ENCODE results near the gene HYAL3. TPM values are rescaled to one million over a fixed set of nuclear protein-coding genes. Genes with fewer than 3 reads are reported as not detected.

The HYAL3 gene
- total RNA-seq, 1 donor from 2014 or later = 2.5 TPM

DNA sequence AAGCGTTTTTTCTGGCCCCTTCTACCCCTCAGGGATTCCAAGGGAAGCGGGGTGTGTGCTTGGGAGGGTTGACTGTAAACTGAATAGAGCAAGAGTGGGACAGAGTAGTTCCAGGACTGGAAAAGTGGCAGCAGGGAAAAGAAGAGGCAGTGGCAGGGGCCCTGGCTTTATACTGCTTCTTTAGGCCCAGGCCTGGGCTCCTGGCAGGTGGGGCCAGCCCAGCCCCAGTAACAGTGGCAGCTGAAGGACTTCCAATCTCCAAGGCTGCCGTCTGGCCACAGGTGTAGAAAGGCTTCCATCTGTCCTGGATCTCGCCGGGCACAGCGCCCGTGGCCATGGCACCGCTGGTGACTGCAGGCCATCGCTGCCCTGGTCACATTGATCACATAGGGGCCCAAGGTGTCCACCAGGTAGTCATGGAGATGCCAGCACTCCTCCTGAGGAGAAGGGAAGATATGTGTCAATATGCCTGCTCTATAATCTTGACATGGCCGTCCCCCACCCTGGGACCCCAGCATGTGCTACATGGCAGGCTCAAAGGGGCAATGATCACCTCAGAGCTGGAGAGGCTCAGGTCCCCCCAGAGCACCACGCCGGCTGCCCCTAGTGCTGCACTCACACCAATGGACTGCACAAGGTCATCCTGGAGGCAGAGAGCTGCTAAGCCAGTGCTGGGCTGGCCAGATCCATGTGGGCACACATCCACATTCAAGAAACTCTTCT lies 6.0 kb downstream of the HYAL3 start:
- CTCF ChIA-PET = interaction anchor here (0.6 to 1.5 kb wide), 2 partner anchors 99 to 624 kb away, joined by 4 to 5 read pairs; no protein-coding TSS in a partner anchor
- peak overlapping the region; percentile 95 for H3K27ac Mint-ChIP-seq
- ATAC-seq (ENCODE audit: low read depth) = no peak

DNA sequence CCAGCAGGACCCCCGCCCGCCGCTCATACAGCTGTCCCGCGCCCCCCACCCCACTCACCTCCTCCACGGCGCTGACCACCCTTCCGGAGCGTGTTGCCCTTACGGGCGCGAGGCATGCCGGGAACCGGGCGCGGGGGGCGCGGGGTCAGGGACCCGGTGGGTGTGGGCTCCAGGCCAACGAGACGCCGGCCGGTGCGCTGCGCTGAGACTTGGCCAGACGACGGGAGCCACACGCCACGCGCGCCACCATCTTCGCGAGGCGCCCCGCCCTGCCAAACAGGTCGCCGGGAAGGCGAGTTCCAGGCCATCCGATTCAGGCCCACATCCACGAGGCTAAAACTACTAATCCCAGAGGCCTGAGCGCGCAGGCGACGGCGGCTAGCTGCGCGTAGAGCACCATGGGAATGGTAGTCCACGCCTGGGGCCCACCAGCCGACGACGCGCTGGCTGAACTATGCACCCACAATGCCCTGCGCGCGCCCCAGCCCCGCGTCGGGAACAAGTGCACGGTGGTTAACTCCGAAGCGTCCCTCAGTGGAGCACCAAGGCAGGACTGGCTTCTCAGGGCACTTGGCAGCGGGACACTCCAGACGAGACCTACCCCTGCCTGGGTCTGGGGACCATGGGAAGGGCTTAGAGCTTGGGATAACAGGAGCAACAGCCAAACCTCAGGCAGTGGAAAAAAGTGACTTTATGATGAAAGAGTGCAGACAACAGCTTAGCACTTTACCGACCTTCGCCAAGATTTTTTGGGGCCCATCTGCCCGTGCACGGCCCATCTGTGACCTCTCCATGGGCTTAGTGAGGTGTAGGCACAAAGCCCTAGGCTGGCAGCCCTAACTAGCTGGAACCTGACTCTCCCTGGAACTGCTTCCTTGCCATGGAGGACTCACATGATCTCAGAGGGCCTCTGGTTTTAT lies 6.8 kb downstream of the HYAL3 start, which contains the start of gene IFRD2:
IFRD2 (minus strand) TSS at position 271 of the 920 bp plus-strand sequence; CDS start at position 116, 155 bp downstream.
- intact Hi-C loops (cut with micrococcal nuclease) = loop anchor here (1.0 to 10.0 kb wide), 10 partner anchors 29 to 1268 kb away; partner anchors contain the start of genes AMIGO3, CYB561D2, IMPDH2 and INKA1
- DNase-seq (peak; percentile 87), ATAC-seq (ENCODE audit: low read depth) (peak; percentile 99)
- ChIA-PET POLR2A (interaction anchor here (0.9 to 2.0 kb wide), 15 partner anchors 11 to 204 kb away, joined by 3 to 25 read pairs (median 6); partner anchors contain the start of genes CYB561D2, NPRL2, RASSF1 and RBM5), CTCF (interaction anchor here (0.6 to 1.8 kb wide), 3 partner anchors 67 to 623 kb away, joined by 4 to 5 read pairs (median 4); no protein-coding TSS in a partner anchor)
- TF ChIP-seq, protein P1, sequence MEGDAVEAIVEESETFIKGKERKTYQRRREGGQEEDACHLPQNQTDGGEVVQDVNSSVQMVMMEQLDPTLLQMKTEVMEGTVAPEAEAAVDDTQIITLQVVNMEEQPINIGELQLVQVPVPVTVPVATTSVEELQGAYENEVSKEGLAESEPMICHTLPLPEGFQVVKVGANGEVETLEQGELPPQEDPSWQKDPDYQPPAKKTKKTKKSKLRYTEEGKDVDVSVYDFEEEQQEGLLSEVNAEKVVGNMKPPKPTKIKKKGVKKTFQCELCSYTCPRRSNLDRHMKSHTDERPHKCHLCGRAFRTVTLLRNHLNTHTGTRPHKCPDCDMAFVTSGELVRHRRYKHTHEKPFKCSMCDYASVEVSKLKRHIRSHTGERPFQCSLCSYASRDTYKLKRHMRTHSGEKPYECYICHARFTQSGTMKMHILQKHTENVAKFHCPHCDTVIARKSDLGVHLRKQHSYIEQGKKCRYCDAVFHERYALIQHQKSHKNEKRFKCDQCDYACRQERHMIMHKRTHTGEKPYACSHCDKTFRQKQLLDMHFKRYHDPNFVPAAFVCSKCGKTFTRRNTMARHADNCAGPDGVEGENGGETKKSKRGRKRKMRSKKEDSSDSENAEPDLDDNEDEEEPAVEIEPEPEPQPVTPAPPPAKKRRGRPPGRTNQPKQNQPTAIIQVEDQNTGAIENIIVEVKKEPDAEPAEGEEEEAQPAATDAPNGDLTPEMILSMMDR (IDR thresholded peaks at IDR 0.05) = no peak
- H3K27me3 Mint-ChIP-seq = no peaks in the 10 kb centered on the region
- no peaks in the 10 kb centered on the region for H3K9me3 Mint-ChIP-seq
- H3K36me3 Mint-ChIP-seq (ENCODE audit: low read depth) = peaks cover 39% of the 10 kb centered on the region
- peak within 1 kb of the TSS; percentile 86 for H3K4me3 Mint-ChIP-seq
- peaks cover 20% of the 10 kb centered on the region for H3K4me1 Mint-ChIP-seq
- H3K27ac Mint-ChIP-seq = peak within 1 kb of the TSS; percentile 95

More for the DNA sequence above, 6.0 kb downstream of the HYAL3 start:
- POLR2A ChIA-PET = interaction anchor here (0.9 to 2.0 kb wide), 5 partner anchors 28 to 204 kb away, joined by 3 to 25 read pairs (median 5); partner anchors contain the start of gene RBM5
- no peaks in the 10 kb centered on the region for H3K27me3 Mint-ChIP-seq
- TF ChIP-seq, protein P1 (IDR thresholded peaks at IDR 0.05) = no peak
- no peak for DNase-seq
- peaks cover 31% of the 10 kb centered on the region for H3K36me3 Mint-ChIP-seq (ENCODE audit: low read depth)
- peaks cover 25% of the 10 kb centered on the region for H3K4me1 Mint-ChIP-seq
- peak overlapping the region; percentile 86 for H3K4me3 Mint-ChIP-seq
- no peaks in the 10 kb centered on the region for H3K9me3 Mint-ChIP-seq
- intact Hi-C loops (cut with micrococcal nuclease) = loop anchor here (2.0 to 10.0 kb wide), 3 partner anchors 488 to 1268 kb away; partner anchors contain the start of genes AMIGO3, IMPDH2, INKA1 and NDUFAF3

- H3K27ac Mint-ChIP-seq = no peak overlapping the region
- intact Hi-C loops (cut with micrococcal nuclease) = loop anchor here (10.0 kb wide), 2 partner anchors 485 to 1265 kb away; partner anchors contain the start of genes IMPDH2, INKA1 and NDUFAF3
- H3K4me1 Mint-ChIP-seq = peaks cover 16% of the 10 kb centered on the region
- POLR2A ChIA-PET = no interaction called here
- DNase-seq (no peak), ATAC-seq (ENCODE audit: low read depth) (no peak)
- TF ChIP-seq, protein P1 (IDR thresholded peaks at IDR 0.05) = no peak
- CTCF ChIA-PET = no interaction called here
- peak overlapping the region; percentile 7 for H3K4me3 Mint-ChIP-seq
- no peaks in the 10 kb centered on the region for H3K27me3 Mint-ChIP-seq
- H3K9me3 Mint-ChIP-seq = no peaks in the 10 kb centered on the region
- peaks cover 51% of the 10 kb centered on the region for H3K36me3 Mint-ChIP-seq (ENCODE audit: low read depth)
Measured at GRCh38 chr3:50290161-50290641, 9.0 kb downstream of the HYAL3 start.

DNA sequence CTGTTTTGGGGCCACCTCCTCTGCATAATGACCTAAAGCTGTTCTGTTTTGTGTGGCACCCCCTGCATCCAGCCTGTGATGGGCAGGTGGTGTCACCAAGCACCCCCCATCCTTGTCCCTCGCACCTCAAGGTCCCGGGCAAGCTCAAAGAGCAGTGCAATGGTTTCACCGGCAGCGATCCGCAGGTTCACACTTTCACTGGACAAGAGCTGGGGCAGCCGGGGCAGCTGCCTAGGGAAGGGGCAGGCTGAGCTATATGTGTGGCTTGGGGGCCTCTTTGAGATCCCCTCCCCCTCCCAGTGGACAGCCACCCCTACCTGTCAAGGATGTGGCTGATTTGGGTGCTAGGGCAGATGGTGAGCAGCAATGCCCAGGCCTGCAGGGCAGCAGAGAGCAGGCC lies 10.1 kb downstream of the HYAL3 start:
- intact Hi-C loops (cut with micrococcal nuclease) = no loop called here
- no peaks in the 10 kb centered on the region for H3K27me3 Mint-ChIP-seq
- CTCF ChIA-PET = no interaction called here

More for the DNA sequence above, 10.1 kb downstream of the HYAL3 start:
- Mint-ChIP-seq H3K36me3 (ENCODE audit: low read depth) (peaks cover 51% of the 10 kb centered on the region), H3K4me1 (peaks cover 16% of the 10 kb centered on the region), H3K27ac (no peak overlapping the region), H3K9me3 (no peaks in the 10 kb centered on the region), H3K4me3 (no peak overlapping the region)
- TF ChIP-seq, protein P1 (IDR thresholded peaks at IDR 0.05) = no peak
- no peak for ATAC-seq (ENCODE audit: low read depth)
- POLR2A ChIA-PET = no interaction called here
- DNase-seq = no peak

All from activated B cell treated with CpG ODN at 0.5 μM for 24 hours (primary cell).